Dendritic cell treated with granulocyte-macrophage colony-stimulating factor and Interleukin-4, amounts not matched to agents 40 ng/mL and 50 ng/mL, for 4 days (primary cell): ENCODE data around the gene TOR3A.
"Not testable (repeated sequence)": the region's sequence is repeated elsewhere in the genome, so short reads cannot be mapped to it uniquely, and the experiment has no call there.

ENCODE experiments used
- H3K27ac Mint-ChIP-seq: one replicate; pipeline ENCODE4 v1.8.0; 2022; ENCODE audit warnings: mild to moderate bottlenecking, mixed read lengths
- H3K27me3 Mint-ChIP-seq: one replicate; pipeline ENCODE4 v1.8.0; 2022; ENCODE audit warnings: mild to moderate bottlenecking, mixed read lengths
- H3K36me3 Mint-ChIP-seq: one replicate; pipeline ENCODE4 v1.8.0; 2022; ENCODE audit warnings: low read depth, mixed read lengths
- H3K4me1 Mint-ChIP-seq: one replicate; pipeline ENCODE4 v1.8.0; 2022; ENCODE audit warnings: low read depth, mixed read lengths
- H3K4me3 Mint-ChIP-seq: one replicate; pipeline ENCODE4 v1.8.0; 2022; ENCODE audit warnings: mild to moderate bottlenecking, moderate library complexity, mixed read lengths
- H3K9me3 Mint-ChIP-seq: one replicate; pipeline ENCODE4 v1.8.0; 2022; ENCODE audit warnings: mixed read lengths
- intact Hi-C: fragments of 100-400 bp; cut with micrococcal nuclease; formaldehyde crosslinking; loops from one replicate; pipeline ENCODE4 v1.15.0; 2022

TOR3A gene

DNA sequence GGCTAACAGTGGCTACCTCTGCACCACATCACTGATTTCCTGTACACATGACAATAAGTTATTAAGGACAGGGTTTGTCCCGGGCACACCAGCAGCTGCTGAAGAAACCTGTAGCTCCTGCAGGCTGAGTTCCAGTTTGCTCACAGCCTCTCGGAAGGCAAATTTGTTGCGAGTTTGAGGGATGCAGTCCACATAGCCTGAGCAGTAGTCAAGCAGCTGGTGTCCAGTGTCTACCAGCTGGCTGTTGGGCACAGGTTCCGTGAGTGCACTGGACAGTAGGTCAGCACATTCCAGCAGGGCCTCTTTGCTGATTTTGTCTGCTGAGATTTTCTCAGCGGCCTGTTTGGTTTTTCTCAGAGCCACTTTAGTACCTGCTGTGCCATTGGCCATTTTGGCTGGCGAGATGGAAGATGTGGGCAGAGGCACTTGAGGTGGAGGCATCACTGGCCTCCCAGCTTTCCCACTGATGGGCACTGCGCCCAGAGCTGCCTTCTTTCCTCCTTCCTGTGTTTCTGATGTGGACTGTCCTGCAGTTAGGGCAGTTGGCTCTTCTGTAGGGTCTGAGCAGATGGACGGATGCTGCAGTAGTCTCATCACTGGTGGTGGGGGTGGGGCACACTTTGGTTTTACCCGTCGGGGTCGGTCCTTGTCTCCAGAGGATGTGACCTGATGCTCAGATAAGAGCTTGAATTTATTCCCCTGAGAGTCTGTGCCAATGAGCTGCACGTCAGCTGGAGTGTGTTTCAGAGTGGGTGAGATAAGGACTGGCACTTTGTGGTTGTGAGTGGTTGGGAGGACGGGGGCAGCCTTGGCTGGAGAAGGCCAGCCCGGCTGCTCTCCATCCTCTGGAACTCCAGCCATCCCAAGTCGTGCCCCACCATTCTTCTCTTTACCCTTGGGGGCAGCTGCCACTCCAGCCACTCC is 26.1 kb downstream of the TOR3A start:
- Mint-ChIP-seq H3K9me3 (no peaks in the 10 kb centered on the region), H3K36me3 (peaks cover 90% of the 10 kb centered on the region), H3K27ac (no peak overlapping the region), H3K4me3 (no peak overlapping the region), H3K27me3 (no peaks in the 10 kb centered on the region), H3K4me1 (no peaks in the 10 kb centered on the region)
- intact Hi-C loops = no loop called here

DNA sequence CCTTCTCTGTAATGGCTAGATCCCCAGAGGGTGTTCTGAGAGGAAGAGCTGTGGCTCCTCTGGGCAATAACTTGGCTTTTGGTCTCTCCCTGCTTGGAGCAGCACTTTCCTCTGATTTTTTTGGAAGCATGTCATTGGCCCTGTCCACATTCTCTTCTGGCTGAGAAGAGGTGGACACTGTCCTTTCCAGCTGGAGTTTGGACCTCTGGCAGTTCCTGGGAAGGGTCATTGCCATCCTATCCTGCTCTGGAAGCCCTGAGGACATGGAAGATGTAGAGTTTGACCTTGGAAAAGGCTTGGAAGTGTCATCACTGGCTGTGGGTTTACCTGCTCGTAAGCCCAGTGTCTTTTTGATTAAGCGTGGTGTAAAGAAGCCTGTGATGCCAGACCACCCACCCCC is 26.8 kb downstream of the TOR3A start:
- intact Hi-C loops = no loop called here
- H3K27ac Mint-ChIP-seq = no peak overlapping the region
- H3K27me3 Mint-ChIP-seq = no peaks in the 10 kb centered on the region
- peaks cover 94% of the 10 kb centered on the region for H3K36me3 Mint-ChIP-seq
- H3K4me3 Mint-ChIP-seq = no peak overlapping the region
- H3K4me1 Mint-ChIP-seq = no peaks in the 10 kb centered on the region
- H3K9me3 Mint-ChIP-seq = no peaks in the 10 kb centered on the region

DNA sequence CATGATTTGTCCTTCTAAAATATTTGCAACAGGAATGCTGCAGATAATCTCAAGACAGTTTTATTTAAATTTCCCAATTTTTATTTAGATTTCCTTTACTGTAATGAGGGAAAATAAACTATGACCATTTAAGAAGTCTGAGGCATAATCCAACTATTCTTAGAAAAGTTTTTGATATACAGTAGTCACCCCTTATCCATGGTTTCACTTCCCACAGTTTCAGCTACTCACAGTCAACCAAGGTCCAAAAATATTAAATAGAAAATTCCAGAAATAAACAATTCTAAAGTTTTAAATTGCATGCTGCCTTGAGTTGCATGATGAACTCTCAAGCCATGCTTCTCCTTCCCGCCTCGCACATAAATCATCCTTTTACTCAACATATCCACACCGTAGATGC is 33.3 kb downstream of the TOR3A start:
- peaks cover 14% of the 10 kb centered on the region for H3K4me1 Mint-ChIP-seq
- no peak overlapping the region for H3K4me3 Mint-ChIP-seq
- intact Hi-C loops = loop anchor here (10.0 kb wide), 1 partner anchor 230 kb away; no protein-coding TSS in a partner anchor
- H3K36me3 Mint-ChIP-seq = peaks cover 99% of the 10 kb centered on the region
- no peaks in the 10 kb centered on the region for H3K27me3 Mint-ChIP-seq
- peak overlapping the region; percentile 68 for H3K27ac Mint-ChIP-seq
- H3K9me3 Mint-ChIP-seq = no peaks in the 10 kb centered on the region

DNA sequence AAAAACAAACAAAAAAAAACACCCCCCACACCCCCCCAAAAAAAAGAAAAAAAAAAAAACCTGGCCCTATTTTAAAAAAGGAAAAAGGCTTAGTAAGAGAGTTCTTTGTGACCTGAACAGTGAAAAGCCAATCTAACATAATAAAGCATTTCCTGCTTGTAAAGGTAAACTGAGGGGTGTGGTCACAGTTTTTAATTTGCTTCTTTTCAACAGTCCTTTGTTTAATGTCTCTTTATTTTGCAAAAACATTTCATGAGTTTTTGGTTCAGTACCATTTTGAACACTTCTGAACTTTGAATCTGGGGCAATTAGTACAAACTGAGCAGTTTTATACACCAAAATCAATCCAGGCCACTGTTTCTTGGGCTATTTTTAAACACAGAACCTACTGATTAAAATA is 37.6 kb downstream of the TOR3A start:
- Mint-ChIP-seq H3K27ac (no peak overlapping the region), H3K27me3 (no peaks in the 10 kb centered on the region), H3K4me1 (peaks cover 19% of the 10 kb centered on the region), H3K36me3 (peaks cover 97% of the 10 kb centered on the region), H3K9me3 (no peaks in the 10 kb centered on the region), H3K4me3 (no peak overlapping the region)
- intact Hi-C loops = loop anchor here (10.0 kb wide), 1 partner anchor 225 kb away; no protein-coding TSS in a partner anchor

- no peak overlapping the region for H3K27ac Mint-ChIP-seq
- H3K4me1 Mint-ChIP-seq = peaks cover 18% of the 10 kb centered on the region
- intact Hi-C loops = loop anchor here (5.0 kb wide), 1 partner anchor 72 kb away; no protein-coding TSS in a partner anchor
- no peaks in the 10 kb centered on the region for H3K27me3 Mint-ChIP-seq
- H3K9me3 Mint-ChIP-seq = no peaks in the 10 kb centered on the region
- peaks cover 97% of the 10 kb centered on the region for H3K36me3 Mint-ChIP-seq
- H3K4me3 Mint-ChIP-seq = no peak overlapping the region
Observed at GRCh38 chr1:179120736-179121135, 38.9 kb downstream of the TOR3A start.

DNA sequence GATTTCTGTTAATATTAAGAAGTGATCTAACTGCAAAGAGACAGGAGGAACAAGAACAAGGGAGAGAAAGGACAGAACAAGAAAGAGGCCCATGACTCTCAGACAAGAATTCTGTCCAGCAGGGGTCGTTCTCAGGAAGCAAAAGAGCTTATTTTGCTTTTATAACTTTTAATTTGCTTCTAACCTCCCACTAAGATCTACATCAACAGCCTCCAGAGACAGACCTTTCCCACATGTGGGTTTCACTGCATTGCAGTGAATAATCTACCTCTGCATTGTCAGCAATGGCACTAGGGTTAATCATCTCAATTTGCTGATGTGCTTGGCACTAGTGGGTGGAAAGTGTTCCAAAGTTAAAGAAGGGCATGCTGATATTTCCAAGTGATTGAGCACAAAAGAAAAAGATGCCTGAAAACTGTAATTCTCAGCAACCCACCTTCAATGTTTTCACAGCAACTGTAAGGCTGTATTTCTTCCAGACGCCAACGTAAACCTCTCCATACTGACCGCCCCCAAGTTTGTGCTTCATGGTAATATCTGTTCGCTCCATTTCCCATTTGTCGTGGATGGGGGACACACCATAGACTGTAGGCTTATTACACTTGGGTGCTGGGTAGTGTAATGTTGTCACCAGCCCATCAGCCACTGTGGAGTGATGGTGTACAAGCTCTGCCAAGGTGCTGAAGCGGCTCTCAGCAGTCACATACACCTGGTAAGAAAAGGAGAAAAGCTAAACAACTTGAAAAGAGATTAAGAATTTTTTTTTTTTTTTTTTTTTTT is 39.5 kb downstream of the TOR3A start:
- Mint-ChIP-seq H3K9me3 (no peaks in the 10 kb centered on the region), H3K27ac (no peak overlapping the region), H3K27me3 (no peaks in the 10 kb centered on the region), H3K4me3 (no peak overlapping the region), H3K36me3 (peaks cover 97% of the 10 kb centered on the region), H3K4me1 (peaks cover 12% of the 10 kb centered on the region)
- intact Hi-C loops = loop anchor here (5.0 kb wide), 1 partner anchor 71 kb away; no protein-coding TSS in a partner anchor

DNA sequence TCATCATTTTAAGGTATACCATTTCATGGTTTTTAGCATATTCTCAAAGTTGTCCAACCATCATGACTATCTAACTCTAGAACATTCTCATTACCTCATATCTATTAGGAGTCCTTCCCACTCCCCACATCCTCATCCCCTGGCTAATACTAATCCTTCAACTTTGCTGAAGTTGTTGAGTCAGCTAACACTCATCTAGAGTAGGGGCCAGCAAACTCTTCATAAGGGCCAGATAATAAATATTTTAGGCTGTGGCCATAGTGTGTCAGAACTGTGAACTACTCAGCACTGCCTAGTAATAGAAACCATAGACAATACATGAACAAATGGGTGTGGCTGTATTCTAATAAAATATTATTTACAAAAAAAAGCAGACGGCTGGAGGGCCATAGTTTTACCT is 43.0 kb downstream of the TOR3A start:
- H3K9me3 Mint-ChIP-seq = no peaks in the 10 kb centered on the region
- no peaks in the 10 kb centered on the region for H3K27me3 Mint-ChIP-seq
- H3K4me3 Mint-ChIP-seq = no peak overlapping the region
- intact Hi-C loops = loop anchor here (5.0 kb wide), 2 partner anchors 67 to 167 kb away; partner anchors contain the start of gene SOAT1
- peaks cover 29% of the 10 kb centered on the region for H3K4me1 Mint-ChIP-seq
- H3K27ac Mint-ChIP-seq = peak overlapping the region; percentile 66
- peaks cover 97% of the 10 kb centered on the region for H3K36me3 Mint-ChIP-seq

DNA sequence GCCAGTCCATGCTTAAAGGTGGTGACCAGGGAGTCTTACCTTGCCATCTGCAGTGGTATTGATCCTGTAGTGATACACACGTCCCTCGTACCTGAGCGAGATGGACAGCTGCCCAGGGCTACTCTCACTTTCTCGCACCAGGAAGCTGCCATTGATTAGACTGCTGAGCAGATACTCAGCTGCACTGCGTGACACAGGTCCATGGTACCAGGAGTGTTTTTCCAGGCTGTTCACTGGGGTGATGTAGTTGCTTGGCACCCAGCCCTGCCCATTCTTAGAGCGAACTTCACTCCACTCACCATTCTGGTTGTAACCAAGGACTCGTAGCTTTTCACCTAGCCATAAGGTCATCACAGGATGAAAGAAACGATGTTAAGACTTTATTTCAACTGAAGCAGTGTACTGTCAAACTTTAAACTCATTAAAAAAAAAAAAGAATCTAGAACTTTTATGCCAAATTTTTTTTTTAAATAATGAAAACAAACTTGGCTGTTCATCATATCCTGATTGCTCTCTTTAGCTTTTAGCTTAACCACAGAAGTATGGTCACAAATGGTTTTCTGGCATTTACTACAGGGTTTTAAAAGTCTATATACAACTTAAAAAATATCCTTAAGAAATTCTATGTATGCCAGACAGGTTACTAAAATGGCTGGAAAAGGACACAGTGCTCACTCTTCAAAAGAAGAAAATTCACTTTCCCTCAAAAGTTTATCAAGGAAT is 44.6 kb downstream of the TOR3A start:
- intact Hi-C loops = loop anchor here (5.0 kb wide), 1 partner anchor 166 kb away; the partner anchor contains the start of gene SOAT1
- Mint-ChIP-seq H3K27ac (no peak overlapping the region), H3K27me3 (no peaks in the 10 kb centered on the region), H3K4me1 (peaks cover 31% of the 10 kb centered on the region), H3K4me3 (no peak overlapping the region), H3K36me3 (peaks cover 98% of the 10 kb centered on the region), H3K9me3 (no peaks in the 10 kb centered on the region)

DNA sequence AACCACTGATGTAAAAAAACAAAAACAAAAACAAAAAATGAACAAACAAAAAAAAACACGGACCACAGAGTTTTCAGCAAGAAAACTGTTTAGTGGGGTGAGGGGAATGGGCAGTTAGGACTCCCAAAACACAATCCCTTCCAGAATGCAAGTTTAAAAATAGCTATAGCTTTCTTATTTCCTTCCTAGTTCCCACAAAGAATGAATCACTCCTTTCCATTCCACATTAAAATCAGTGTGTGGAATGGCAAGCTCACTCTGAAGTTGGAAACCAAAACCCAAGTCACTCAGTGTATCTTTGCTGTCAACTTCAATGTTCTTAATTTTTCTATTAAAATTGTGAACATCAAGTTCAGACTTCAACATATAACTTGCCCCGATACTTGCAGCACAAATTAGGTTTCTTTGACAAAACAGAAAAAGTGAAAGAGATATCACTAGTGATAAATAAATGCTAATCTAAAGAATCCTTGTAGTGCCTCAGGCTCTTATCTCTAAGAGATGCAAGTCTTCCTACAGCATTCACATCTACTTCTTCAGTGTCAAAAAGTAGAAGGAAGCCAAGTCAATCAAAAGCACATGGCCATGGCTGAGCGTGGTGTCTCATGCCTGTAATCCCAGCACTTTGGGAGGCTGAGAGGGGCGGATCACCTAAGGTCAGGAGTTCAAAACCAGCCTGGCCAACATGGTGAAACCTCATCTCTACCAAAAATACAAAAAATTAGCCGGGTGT is 45.5 kb downstream of the TOR3A start:
- no peak overlapping the region for H3K4me3 Mint-ChIP-seq
- H3K9me3 Mint-ChIP-seq = no peaks in the 10 kb centered on the region
- peaks cover 31% of the 10 kb centered on the region for H3K4me1 Mint-ChIP-seq
- intact Hi-C loops = loop anchor here (5.0 kb wide), 1 partner anchor 165 kb away; the partner anchor contains the start of gene SOAT1
- no peak overlapping the region for H3K27ac Mint-ChIP-seq
- no peaks in the 10 kb centered on the region for H3K27me3 Mint-ChIP-seq
- H3K36me3 Mint-ChIP-seq = peaks cover 98% of the 10 kb centered on the region

DNA sequence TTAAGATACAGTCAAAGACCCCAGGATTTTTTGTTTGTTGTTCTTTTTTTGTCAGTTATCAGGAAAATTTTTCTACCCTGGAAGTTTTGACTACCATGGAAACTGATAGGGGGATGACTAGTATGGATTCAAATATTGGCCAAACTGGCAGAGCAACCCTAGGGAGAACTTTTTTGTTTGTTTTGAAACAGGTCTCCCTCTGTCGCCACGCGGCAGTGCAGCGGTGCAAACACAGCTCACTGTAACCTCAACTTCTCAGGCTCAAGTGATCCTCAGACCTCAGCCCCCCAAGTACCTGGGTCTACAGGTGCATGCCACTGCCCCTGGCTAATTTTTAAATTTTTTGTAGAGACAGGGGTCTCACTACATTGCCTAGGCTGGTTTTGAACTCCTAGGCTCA is 46.6 kb downstream of the TOR3A start:
- H3K4me3 Mint-ChIP-seq = no peak overlapping the region
- no peaks in the 10 kb centered on the region for H3K9me3 Mint-ChIP-seq
- H3K36me3 Mint-ChIP-seq = peaks cover 99% of the 10 kb centered on the region
- peaks cover 37% of the 10 kb centered on the region for H3K4me1 Mint-ChIP-seq
- no peak overlapping the region for H3K27ac Mint-ChIP-seq
- intact Hi-C loops = loop anchor here (5.0 kb wide), 1 partner anchor 164 kb away; the partner anchor contains the start of gene SOAT1
- no peaks in the 10 kb centered on the region for H3K27me3 Mint-ChIP-seq

- H3K27me3 Mint-ChIP-seq = no peaks in the 10 kb centered on the region
- intact Hi-C loops = loop anchor here (5.0 kb wide), 1 partner anchor 162 kb away; the partner anchor contains the start of gene SOAT1
Observed at GRCh38 chr1:179129702-179130473, 48.0 kb downstream of the TOR3A start.

DNA sequence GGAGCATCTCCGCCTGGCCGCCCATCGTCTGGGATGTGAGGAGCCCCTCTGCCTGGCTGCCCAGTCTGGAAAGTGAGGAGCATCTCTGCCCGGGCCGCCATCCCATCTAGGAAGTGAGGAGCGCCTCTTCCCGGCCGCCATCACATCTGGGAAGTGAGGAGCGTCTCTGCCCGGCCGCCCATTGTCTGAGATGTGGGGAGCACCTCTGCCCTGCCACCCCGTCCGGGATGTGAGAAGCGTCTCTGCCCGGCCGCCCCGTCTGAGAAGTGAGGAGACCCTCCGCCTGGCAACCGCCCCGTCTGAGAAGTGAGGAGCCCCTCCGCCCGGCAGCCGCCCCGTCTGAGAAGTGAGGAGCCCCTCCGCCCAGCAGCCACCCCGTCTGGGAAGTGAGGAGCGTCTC is 53.3 kb downstream of the TOR3A start:
- H3K4me3 Mint-ChIP-seq, intact Hi-C loops, H3K27me3 Mint-ChIP-seq, H3K27ac Mint-ChIP-seq, H3K9me3 Mint-ChIP-seq: not testable (repeated sequence)
- Mint-ChIP-seq H3K36me3 (peaks cover 73% of the 10 kb centered on the region), H3K4me1 (peaks cover 43% of the 10 kb centered on the region)

More at GRCh38 chr1:179129702-179130473, 48.0 kb downstream of the TOR3A start:
- H3K36me3 Mint-ChIP-seq = peaks cover 94% of the 10 kb centered on the region
- peaks cover 34% of the 10 kb centered on the region for H3K4me1 Mint-ChIP-seq
- H3K4me3 Mint-ChIP-seq = no peak overlapping the region
- peak overlapping the region; percentile 54 for H3K27ac Mint-ChIP-seq
- no peaks in the 10 kb centered on the region for H3K9me3 Mint-ChIP-seq
